CD8-positive, alpha-beta memory T cell (primary cell): ENCODE results near the gene IFI27L1. TPM values are rescaled to one million over a fixed set of nuclear protein-coding genes. Genes with fewer than 3 reads are reported as not detected.

Source experiments
- CTCF ChIA-PET: fragments of 350-600 bp; sonication (Branson Sonifier 250); formaldehyde crosslinking; loops from one replicate; lab custom pipeline; 2021; ENCODE audit warnings: antibody characterized with exemption; lab: Charles Lee
- POLR2A ChIA-PET: fragments of 350-600 bp; sonication (Branson Sonifier 250); formaldehyde crosslinking; loops from one replicate; lab custom pipeline; 2021; ENCODE audit warnings: antibody characterized with exemption; lab: Charles Lee
- DNase-seq, 5 donors: peaks; one replicate each; pipeline versions ENCODE4 v3.0.0 to v3.0.0-alpha.2; 2020 to 2022; ENCODE audit warnings: mixed read lengths in 1 of 5
- H3K27ac ChIP-seq: one replicate; pipeline ENCODE4 v1.7.0; 2013; ENCODE audit warnings: low read depth, mild to moderate bottlenecking, low read length, moderate library complexity
- H3K27me3 ChIP-seq: 2 replicates; pipeline ENCODE4 v1.7.0; 2013; ENCODE audit warnings: low read length, mild to moderate bottlenecking; ENCODE audit not compliant: insufficient read depth, poor library complexity, severe bottlenecking
- H3K36me3 ChIP-seq: 2 replicates; pipeline ENCODE4 v1.7.0; 2013; ENCODE audit warnings: mild to moderate bottlenecking, low read length, moderate library complexity; ENCODE audit not compliant: insufficient read depth
- H3K4me1 ChIP-seq: 2 replicates; pipeline ENCODE4 v1.7.0; 2013; ENCODE audit warnings: mild to moderate bottlenecking, low read length, moderate library complexity; ENCODE audit not compliant: insufficient read depth
- H3K4me3 ChIP-seq: 2 replicates; pipeline ENCODE4 v1.7.0; 2013; ENCODE audit warnings: mild to moderate bottlenecking, low read length
- H3K9me3 ChIP-seq: 2 replicates; pipeline ENCODE4 v1.7.0; 2013; ENCODE audit warnings: mild to moderate bottlenecking, low read length
- H3K27ac Mint-ChIP-seq, 8 donors: one replicate each; pipeline ENCODE4 v1.8.0; 2020 to 2021; ENCODE audit warnings: mixed read lengths in 8 of 8, mild to moderate bottlenecking in 6 of 8, inconsistent platforms in 3 of 8, moderate library complexity in 3 of 8
- H3K27me3 Mint-ChIP-seq, 2 donors: one replicate each; pipeline ENCODE4 v1.8.0; 2020 to 2021; ENCODE audit warnings: mixed read lengths in 2 of 2, mild to moderate bottlenecking in 1 of 2, moderate library complexity in 1 of 2
- H3K36me3 Mint-ChIP-seq, 3 donors: one replicate each; pipeline ENCODE4 v1.8.0; 2020 to 2021; ENCODE audit warnings: mixed read lengths in 3 of 3, inconsistent platforms in 1 of 3, mild to moderate bottlenecking in 1 of 3
- H3K4me1 Mint-ChIP-seq, 3 donors: one replicate each; pipeline ENCODE4 v1.8.0; 2020 to 2021; ENCODE audit warnings: mixed read lengths in 3 of 3, inconsistent platforms in 1 of 3, mild to moderate bottlenecking in 1 of 3
- H3K4me3 Mint-ChIP-seq, 7 donors: one replicate each; pipeline ENCODE4 v1.8.0; 2020 to 2021; ENCODE audit warnings: mixed read lengths in 7 of 7, mild to moderate bottlenecking in 6 of 7, moderate library complexity in 4 of 7, inconsistent platforms in 2 of 7
- H3K9me3 Mint-ChIP-seq, 5 donors: one replicate each; pipeline ENCODE4 v1.8.0; 2020 to 2022; ENCODE audit warnings: mixed read lengths in 5 of 5, mild to moderate bottlenecking in 3 of 5, moderate library complexity in 2 of 5, inconsistent platforms in 1 of 5
- polyA plus RNA-seq: library from polyadenylated mRNA; unstranded; fragments of 300-500 nt; fragmentation: Illumina TruSeq; gene quantifications from one replicate; pipeline ENCODE4 v1.2.3, GENCODE V29; 2021
- total RNA-seq, 2 experiments: library from RNA; stranded (reverse); gene quantifications; one replicate each; pipeline ENCODE4 v1.2.3, GENCODE V29; 2021

The IFI27L1 gene
- total and polyA plus RNA-seq, 3 experiments from 2014 or later, result 8.3 to 18.4 (median 15.5) TPM

- H3K9me3 Mint-ChIP-seq, result no peaks in the 10 kb centered on the region
- ChIA-PET POLR2A (no interaction called here), CTCF (interaction anchor here (1.2 to 1.5 kb wide), 2 partner anchors 19 to 173 kb away, joined by 4 to 5 read pairs; no protein-coding TSS in a partner anchor)
- Histone ChIP-seq H3K27ac (no peak overlapping the region), H3K27me3 (peaks cover 4% of the 10 kb centered on the region), H3K4me3 (no peak overlapping the region), H3K9me3 (no peaks in the 10 kb centered on the region), H3K4me1 (no peaks in the 10 kb centered on the region), H3K36me3 (no peaks in the 10 kb centered on the region)
- H3K4me3 Mint-ChIP-seq, result no peak overlapping the region
- no peaks in the 10 kb centered on the region for H3K36me3 Mint-ChIP-seq
- H3K27ac Mint-ChIP-seq, result no peak overlapping the region
- peaks cover 14 to 36% of the 10 kb centered on the region in 2 donors for H3K27me3 Mint-ChIP-seq
- no peaks in the 10 kb centered on the region for H3K4me1 Mint-ChIP-seq
- no peak for DNase-seq
Measured at GRCh38 chr14:94113073-94113472, 32.0 kb downstream of the IFI27L1 start.

- H3K4me3 ChIP-seq, result no peak overlapping the region
- no peaks in the 10 kb centered on the region for H3K4me1 ChIP-seq
- no peaks in the 10 kb centered on the region for H3K36me3 ChIP-seq
- no peaks in the 10 kb centered on the region for H3K36me3 Mint-ChIP-seq
- H3K27me3 ChIP-seq, result peaks cover 4% of the 10 kb centered on the region
- no peak overlapping the region for H3K27ac Mint-ChIP-seq
- ChIA-PET POLR2A (no interaction called here), CTCF (interaction anchor here (1.2 to 1.5 kb wide), 2 partner anchors 18 to 174 kb away, joined by 4 to 5 read pairs; no protein-coding TSS in a partner anchor)
- H3K4me3 Mint-ChIP-seq, result no peak overlapping the region
- no peaks in the 10 kb centered on the region for H3K9me3 Mint-ChIP-seq
- no peaks in the 10 kb centered on the region for H3K9me3 ChIP-seq
- H3K27me3 Mint-ChIP-seq, result peaks cover 18 to 38% of the 10 kb centered on the region in 2 donors
- H3K27ac ChIP-seq, result no peak overlapping the region
- no peak for DNase-seq
- H3K4me1 Mint-ChIP-seq, result no peaks in the 10 kb centered on the region
Measured at GRCh38 chr14:94113490-94113889, 32.4 kb downstream of the IFI27L1 start.

- no peaks in the 10 kb centered on the region for H3K9me3 ChIP-seq
- no peak overlapping the region for H3K27ac ChIP-seq
- no peak for DNase-seq
- Mint-ChIP-seq H3K27ac (no peak overlapping the region), H3K9me3 (no peaks in the 10 kb centered on the region), H3K4me3 (no peak overlapping the region), H3K36me3 (no peaks in the 10 kb centered on the region), H3K4me1 (no peaks in the 10 kb centered on the region), H3K27me3 (peaks cover 22 to 38% of the 10 kb centered on the region in 2 donors)
- CTCF ChIA-PET, result interaction anchor here (1.5 to 1.8 kb wide), 3 partner anchors 23 to 174 kb away, joined by 3 to 6 read pairs (median 4); no protein-coding TSS in a partner anchor
- peaks cover 4% of the 10 kb centered on the region for H3K27me3 ChIP-seq
- H3K36me3 ChIP-seq, result no peaks in the 10 kb centered on the region
- no peak overlapping the region for H3K4me3 ChIP-seq
- POLR2A ChIA-PET, result interaction anchor here (0.6 kb wide), 1 partner anchor 25 kb away, joined by 5 read pairs; no protein-coding TSS in a partner anchor
- H3K4me1 ChIP-seq, result no peaks in the 10 kb centered on the region
Measured at GRCh38 chr14:94113908-94114588, 32.9 kb downstream of the IFI27L1 start.

GRCh38 chr14:94114589-94115057 is 33.5 kb downstream of the IFI27L1 start:
- H3K9me3 Mint-ChIP-seq, result peaks cover 3 to 4% (median 3%) of the 10 kb centered on the region in 5 donors
- H3K27me3 ChIP-seq, result peaks cover 4% of the 10 kb centered on the region
- H3K27ac Mint-ChIP-seq, result no peak overlapping the region
- no peak overlapping the region for H3K4me3 Mint-ChIP-seq
- no peaks in the 10 kb centered on the region for H3K4me1 ChIP-seq
- H3K4me3 ChIP-seq, result no peak overlapping the region
- POLR2A ChIA-PET, result interaction anchor here (0.6 kb wide), 1 partner anchor 25 kb away, joined by 5 read pairs; no protein-coding TSS in a partner anchor
- no peaks in the 10 kb centered on the region for H3K9me3 ChIP-seq
- CTCF ChIA-PET, result interaction anchor here (1.5 to 1.8 kb wide), 3 partner anchors 22 to 175 kb away, joined by 3 to 6 read pairs (median 4); no protein-coding TSS in a partner anchor
- no peak for DNase-seq
- no peaks in the 10 kb centered on the region for H3K36me3 ChIP-seq
- no peaks in the 10 kb centered on the region for H3K4me1 Mint-ChIP-seq
- H3K27me3 Mint-ChIP-seq, result peaks cover 24 to 39% of the 10 kb centered on the region in 2 donors
- no peaks in the 10 kb centered on the region for H3K36me3 Mint-ChIP-seq
- H3K27ac ChIP-seq, result no peak overlapping the region

GRCh38 chr14:94115058-94115591 is 34.0 kb downstream of the IFI27L1 start:
- Histone ChIP-seq H3K9me3 (no peaks in the 10 kb centered on the region), H3K27ac (no peak overlapping the region), H3K36me3 (no peaks in the 10 kb centered on the region), H3K4me1 (no peaks in the 10 kb centered on the region), H3K4me3 (no peak overlapping the region), H3K27me3 (peaks cover 4% of the 10 kb centered on the region)
- no peaks in the 10 kb centered on the region for H3K4me1 Mint-ChIP-seq
- ChIA-PET POLR2A (no interaction called here), CTCF (interaction anchor here (1.6 to 1.8 kb wide), 2 partner anchors 22 to 79 kb away, joined by 3 to 6 read pairs; no protein-coding TSS in a partner anchor)
- no peak for DNase-seq
- H3K27ac Mint-ChIP-seq, result no peak overlapping the region
- no peaks in the 10 kb centered on the region for H3K36me3 Mint-ChIP-seq
- H3K4me3 Mint-ChIP-seq, result no peak overlapping the region
- peaks cover 3 to 8% (median 7%) of the 10 kb centered on the region in 5 donors for H3K9me3 Mint-ChIP-seq
- H3K27me3 Mint-ChIP-seq, result peaks cover 29 to 40% of the 10 kb centered on the region in 2 donors

- H3K9me3 ChIP-seq, result no peaks in the 10 kb centered on the region
- ChIA-PET CTCF (interaction anchor here (1.6 to 1.8 kb wide), 2 partner anchors 21 to 79 kb away, joined by 3 to 6 read pairs; no protein-coding TSS in a partner anchor), POLR2A (no interaction called here)
- Mint-ChIP-seq H3K9me3 (peaks cover 6 to 12% (median 9%) of the 10 kb centered on the region in 5 donors), H3K27me3 (peaks cover 31 to 45% of the 10 kb centered on the region in 2 donors), H3K36me3 (no peaks in the 10 kb centered on the region), H3K4me1 (no peaks in the 10 kb centered on the region), H3K27ac (peak overlapping the region in 1 of 8 donors; percentile 47), H3K4me3 (no peak overlapping the region)
- H3K27ac ChIP-seq, result no peak overlapping the region
- no peak overlapping the region for H3K4me3 ChIP-seq
- no peak for DNase-seq
- peaks cover 4% of the 10 kb centered on the region for H3K27me3 ChIP-seq
- no peaks in the 10 kb centered on the region for H3K36me3 ChIP-seq
- no peaks in the 10 kb centered on the region for H3K4me1 ChIP-seq
Measured at GRCh38 chr14:94115631-94116030, 34.5 kb downstream of the IFI27L1 start.

GRCh38 chr14:94116701-94117100 is 35.6 kb downstream of the IFI27L1 start:
- POLR2A ChIA-PET, result no interaction called here
- H3K36me3 Mint-ChIP-seq, result no peaks in the 10 kb centered on the region
- no peak for DNase-seq
- CTCF ChIA-PET, result no interaction called here
- H3K4me1 Mint-ChIP-seq, result no peaks in the 10 kb centered on the region
- H3K27me3 Mint-ChIP-seq, result peaks cover 34 to 56% of the 10 kb centered on the region in 2 donors
- H3K9me3 ChIP-seq, result no peaks in the 10 kb centered on the region
- H3K4me1 ChIP-seq, result no peaks in the 10 kb centered on the region
- H3K27ac Mint-ChIP-seq, result no peak overlapping the region
- H3K4me3 ChIP-seq, result no peak overlapping the region
- H3K36me3 ChIP-seq, result no peaks in the 10 kb centered on the region
- H3K27ac ChIP-seq, result no peak overlapping the region
- peaks cover 4% of the 10 kb centered on the region for H3K27me3 ChIP-seq
- peaks cover 12 to 21% (median 13%) of the 10 kb centered on the region in 5 donors for H3K9me3 Mint-ChIP-seq
- no peak overlapping the region for H3K4me3 Mint-ChIP-seq

- no peaks in the 10 kb centered on the region for H3K4me1 Mint-ChIP-seq
- Histone ChIP-seq H3K9me3 (no peaks in the 10 kb centered on the region), H3K4me3 (no peak overlapping the region), H3K36me3 (no peaks in the 10 kb centered on the region), H3K27ac (no peak overlapping the region), H3K27me3 (peaks cover 4% of the 10 kb centered on the region), H3K4me1 (no peaks in the 10 kb centered on the region)
- CTCF ChIA-PET, result interaction anchor here (1.6 kb wide), 1 partner anchor 14 kb away, joined by 3 read pairs; no protein-coding TSS in a partner anchor
- no peak overlapping the region for H3K27ac Mint-ChIP-seq
- POLR2A ChIA-PET, result no interaction called here
- DNase-seq, result no peak
- no peak overlapping the region for H3K4me3 Mint-ChIP-seq
- peaks cover 35 to 64% of the 10 kb centered on the region in 2 donors for H3K27me3 Mint-ChIP-seq
- H3K36me3 Mint-ChIP-seq, result no peaks in the 10 kb centered on the region
- H3K9me3 Mint-ChIP-seq, result peaks cover 12 to 22% (median 13%) of the 10 kb centered on the region in 5 donors
Measured at GRCh38 chr14:94117856-94118255, 36.7 kb downstream of the IFI27L1 start.
